Mammary epithelial cell (primary cell): Measurements from ENCODE around the gene PCNX1.

Source experiments
- EZH2 ChIP-seq: IDR thresholded peaks from 2 replicates; pipeline ENCODE4 v1.6.1; 2012; ENCODE audit warnings: low read length, inconsistent platforms, borderline replicate concordance
- TF ChIP-seq, protein P1 (sequence below), 2 donors: IDR thresholded peaks in 1 of 2; conservative IDR thresholded peaks in 1 of 2; 2 replicates each; pipeline ENCODE4 v1.5.1; 2011 to 2012; ENCODE audit warnings: inconsistent platforms in 2 of 2, low read length in 2 of 2, mild to moderate bottlenecking in 2 of 2, control low read depth in 1 of 2, low read depth in 1 of 2; ENCODE audit not compliant: insufficient read depth in 1 of 2; ENCODE audit errors: extremely low read depth in 1 of 2

GRCh38 chr14:71060825-71061455 lies 153.7 kb downstream of the PCNX1 start:
- TF ChIP-seq, protein P1, sequence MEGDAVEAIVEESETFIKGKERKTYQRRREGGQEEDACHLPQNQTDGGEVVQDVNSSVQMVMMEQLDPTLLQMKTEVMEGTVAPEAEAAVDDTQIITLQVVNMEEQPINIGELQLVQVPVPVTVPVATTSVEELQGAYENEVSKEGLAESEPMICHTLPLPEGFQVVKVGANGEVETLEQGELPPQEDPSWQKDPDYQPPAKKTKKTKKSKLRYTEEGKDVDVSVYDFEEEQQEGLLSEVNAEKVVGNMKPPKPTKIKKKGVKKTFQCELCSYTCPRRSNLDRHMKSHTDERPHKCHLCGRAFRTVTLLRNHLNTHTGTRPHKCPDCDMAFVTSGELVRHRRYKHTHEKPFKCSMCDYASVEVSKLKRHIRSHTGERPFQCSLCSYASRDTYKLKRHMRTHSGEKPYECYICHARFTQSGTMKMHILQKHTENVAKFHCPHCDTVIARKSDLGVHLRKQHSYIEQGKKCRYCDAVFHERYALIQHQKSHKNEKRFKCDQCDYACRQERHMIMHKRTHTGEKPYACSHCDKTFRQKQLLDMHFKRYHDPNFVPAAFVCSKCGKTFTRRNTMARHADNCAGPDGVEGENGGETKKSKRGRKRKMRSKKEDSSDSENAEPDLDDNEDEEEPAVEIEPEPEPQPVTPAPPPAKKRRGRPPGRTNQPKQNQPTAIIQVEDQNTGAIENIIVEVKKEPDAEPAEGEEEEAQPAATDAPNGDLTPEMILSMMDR (conservative IDR thresholded peaks at IDR 0.05 in 1 of 2, IDR thresholded peaks at IDR 0.05 in 1 of 2; ENCODE audit: extremely low read depth in 1 of 2, insufficient read depth in 1 of 2, low read depth in 1 of 2, low read length in 2 of 2): no peak
- no peak for TF ChIP-seq EZH2
